Nephron progenitor cell (in vitro differentiated cells): Measurements from ENCODE around the gene KLHL35.

Source experiments
- DNase-seq: peaks from one replicate; pipeline ENCODE4 v3.0.0; 2021
- H3K27ac Mint-ChIP-seq: 2 replicates; pipeline ENCODE4 v1.8.0; 2021; ENCODE audit warnings: mild to moderate bottlenecking, moderate library complexity, mixed read lengths
- H3K27me3 Mint-ChIP-seq: 2 replicates; pipeline ENCODE4 v1.8.0; 2021; ENCODE audit warnings: mild to moderate bottlenecking, low read depth, mixed read lengths; ENCODE audit not compliant: poor library complexity
- H3K36me3 Mint-ChIP-seq: 2 replicates; pipeline ENCODE4 v1.8.0; 2021; ENCODE audit warnings: low read depth, mixed read lengths
- H3K4me1 Mint-ChIP-seq: 2 replicates; pipeline ENCODE4 v1.8.0; 2021; ENCODE audit warnings: mixed read lengths
- H3K4me3 Mint-ChIP-seq: 2 replicates; pipeline ENCODE4 v1.8.0; 2021; ENCODE audit warnings: mild to moderate bottlenecking, moderate library complexity, mixed read lengths
- H3K9me3 Mint-ChIP-seq: 2 replicates; pipeline ENCODE4 v1.8.0; 2021; ENCODE audit warnings: mild to moderate bottlenecking, moderate library complexity, mixed read lengths
- TF ChIP-seq, protein P1 (sequence below): fragments of 200-600 bp; sonication (generic); IDR thresholded peaks from 2 replicates; pipeline ENCODE4 v1.5.0; 2021; ENCODE audit warnings: antibody characterized with exemption

Gene KLHL35

DNA sequence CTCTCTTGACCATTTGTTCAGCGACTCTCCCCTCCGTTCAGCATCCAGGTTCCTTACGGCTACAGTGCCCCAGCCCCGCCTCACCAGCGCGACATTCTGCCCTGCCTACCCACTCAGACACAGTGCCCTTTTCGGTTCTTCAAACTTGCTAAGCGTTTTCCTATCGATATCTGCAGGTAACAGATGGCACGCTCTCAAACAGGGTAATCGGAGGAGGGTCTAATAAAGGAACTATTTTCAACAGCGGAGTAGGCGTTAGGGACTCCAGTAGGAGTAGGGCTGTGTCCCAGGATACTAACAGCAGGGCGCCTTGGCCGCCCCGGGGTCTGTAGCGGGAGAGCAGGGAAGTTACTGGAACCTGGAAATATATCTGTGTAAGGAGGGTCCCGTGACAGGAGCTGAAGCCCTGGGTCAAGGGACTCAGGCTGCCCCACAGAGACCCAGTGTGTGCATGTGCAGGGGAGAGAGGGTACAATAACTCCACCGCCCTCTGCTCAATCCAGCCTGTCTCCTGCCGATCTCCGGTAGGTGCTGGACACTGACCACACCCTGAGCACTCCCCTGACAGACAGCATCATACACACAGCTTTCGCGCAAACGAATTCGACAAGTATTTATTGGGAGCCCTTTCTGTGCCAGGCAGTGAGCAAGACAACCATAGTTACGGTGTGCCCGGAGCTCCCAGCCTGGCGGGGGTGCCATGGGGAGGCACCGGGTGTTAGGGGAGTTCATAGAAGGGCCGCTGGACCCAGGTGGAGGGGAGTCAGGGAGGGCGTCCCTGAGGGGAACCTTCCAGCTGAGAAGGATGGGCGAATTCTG is 2.1 kb downstream of the KLHL35 start:
- no peak for DNase-seq
- peaks cover 15% of the 10 kb centered on the region for H3K36me3 Mint-ChIP-seq
- H3K4me3 Mint-ChIP-seq, result peak overlapping the region; percentile 77
- H3K27me3 Mint-ChIP-seq, result peaks cover 91% of the 10 kb centered on the region
- H3K27ac Mint-ChIP-seq, result no peak overlapping the region
- H3K4me1 Mint-ChIP-seq, result peaks cover 26% of the 10 kb centered on the region
- TF ChIP-seq, protein P1, sequence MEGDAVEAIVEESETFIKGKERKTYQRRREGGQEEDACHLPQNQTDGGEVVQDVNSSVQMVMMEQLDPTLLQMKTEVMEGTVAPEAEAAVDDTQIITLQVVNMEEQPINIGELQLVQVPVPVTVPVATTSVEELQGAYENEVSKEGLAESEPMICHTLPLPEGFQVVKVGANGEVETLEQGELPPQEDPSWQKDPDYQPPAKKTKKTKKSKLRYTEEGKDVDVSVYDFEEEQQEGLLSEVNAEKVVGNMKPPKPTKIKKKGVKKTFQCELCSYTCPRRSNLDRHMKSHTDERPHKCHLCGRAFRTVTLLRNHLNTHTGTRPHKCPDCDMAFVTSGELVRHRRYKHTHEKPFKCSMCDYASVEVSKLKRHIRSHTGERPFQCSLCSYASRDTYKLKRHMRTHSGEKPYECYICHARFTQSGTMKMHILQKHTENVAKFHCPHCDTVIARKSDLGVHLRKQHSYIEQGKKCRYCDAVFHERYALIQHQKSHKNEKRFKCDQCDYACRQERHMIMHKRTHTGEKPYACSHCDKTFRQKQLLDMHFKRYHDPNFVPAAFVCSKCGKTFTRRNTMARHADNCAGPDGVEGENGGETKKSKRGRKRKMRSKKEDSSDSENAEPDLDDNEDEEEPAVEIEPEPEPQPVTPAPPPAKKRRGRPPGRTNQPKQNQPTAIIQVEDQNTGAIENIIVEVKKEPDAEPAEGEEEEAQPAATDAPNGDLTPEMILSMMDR, result no peak
- H3K9me3 Mint-ChIP-seq, result peaks cover 22% of the 10 kb centered on the region

DNA sequence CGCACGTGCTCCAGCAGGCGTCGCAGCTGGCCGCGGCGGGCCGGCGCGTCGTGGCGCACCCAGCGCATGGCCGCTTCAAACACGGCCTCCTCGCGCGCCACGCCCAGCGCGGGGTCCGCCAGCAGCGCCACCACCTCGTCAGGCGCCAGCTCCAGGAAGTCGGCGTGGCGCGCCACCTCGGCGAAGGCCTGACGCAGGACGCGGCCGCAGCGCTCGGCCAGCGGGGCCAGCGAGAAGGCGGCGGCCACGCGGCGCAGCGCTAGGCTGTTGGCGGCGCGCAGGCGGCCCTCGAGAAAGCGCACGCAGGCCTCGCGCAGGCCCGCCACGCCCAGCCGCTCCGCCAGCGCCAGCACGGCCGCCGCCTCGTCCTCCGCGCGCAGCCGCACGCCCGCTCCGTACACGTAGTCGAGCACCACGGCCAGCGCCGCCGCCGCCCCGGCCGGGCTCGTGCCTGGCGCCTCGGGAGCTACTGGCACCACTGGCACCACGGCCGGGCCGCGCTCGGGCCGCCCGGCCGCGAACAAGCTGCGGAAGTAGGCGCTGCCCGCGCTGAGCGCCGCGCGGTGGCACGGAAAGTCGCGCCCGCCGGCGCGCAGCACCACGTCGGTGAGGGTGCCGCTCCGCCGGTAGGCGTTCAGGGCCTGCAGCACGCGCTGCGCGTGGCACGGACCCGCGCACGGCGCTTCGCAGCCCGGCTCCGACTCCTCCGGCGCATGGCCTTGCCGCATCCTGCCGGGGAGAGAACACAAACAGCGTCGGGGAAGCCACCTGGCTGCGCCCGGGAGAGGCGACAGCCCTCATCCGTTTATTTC is 2.9 kb downstream of the KLHL35 start:
- peak; percentile 81 for DNase-seq
- peak overlapping the region; percentile 77 for H3K4me3 Mint-ChIP-seq
- H3K9me3 Mint-ChIP-seq, result peaks cover 22% of the 10 kb centered on the region
- peaks cover 26% of the 10 kb centered on the region for H3K4me1 Mint-ChIP-seq
- H3K27me3 Mint-ChIP-seq, result peaks cover 85% of the 10 kb centered on the region
- TF ChIP-seq, protein P1, result no peak
- peaks cover 15% of the 10 kb centered on the region for H3K36me3 Mint-ChIP-seq
- no peak overlapping the region for H3K27ac Mint-ChIP-seq

DNA sequence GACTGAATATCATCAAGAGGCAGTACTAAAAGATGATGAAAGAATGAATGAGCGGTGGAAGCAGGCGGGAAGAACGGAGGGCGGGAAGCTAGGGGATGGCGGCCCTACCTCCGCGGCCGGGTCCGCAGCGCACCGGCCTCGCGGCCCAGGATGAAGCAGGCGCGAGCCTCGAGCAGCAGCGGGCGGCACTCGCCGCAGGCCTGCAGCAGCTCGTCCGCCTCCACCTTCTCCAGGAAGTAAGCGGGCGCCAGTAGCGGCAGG is 3.4 kb downstream of the KLHL35 start:
- Mint-ChIP-seq H3K27me3 (peaks cover 82% of the 10 kb centered on the region), H3K4me3 (peak overlapping the region; percentile 76), H3K36me3 (peaks cover 21% of the 10 kb centered on the region), H3K27ac (no peak overlapping the region), H3K9me3 (peaks cover 22% of the 10 kb centered on the region), H3K4me1 (peaks cover 31% of the 10 kb centered on the region)
- no peak for DNase-seq
- TF ChIP-seq, protein P1, result no peak

DNA sequence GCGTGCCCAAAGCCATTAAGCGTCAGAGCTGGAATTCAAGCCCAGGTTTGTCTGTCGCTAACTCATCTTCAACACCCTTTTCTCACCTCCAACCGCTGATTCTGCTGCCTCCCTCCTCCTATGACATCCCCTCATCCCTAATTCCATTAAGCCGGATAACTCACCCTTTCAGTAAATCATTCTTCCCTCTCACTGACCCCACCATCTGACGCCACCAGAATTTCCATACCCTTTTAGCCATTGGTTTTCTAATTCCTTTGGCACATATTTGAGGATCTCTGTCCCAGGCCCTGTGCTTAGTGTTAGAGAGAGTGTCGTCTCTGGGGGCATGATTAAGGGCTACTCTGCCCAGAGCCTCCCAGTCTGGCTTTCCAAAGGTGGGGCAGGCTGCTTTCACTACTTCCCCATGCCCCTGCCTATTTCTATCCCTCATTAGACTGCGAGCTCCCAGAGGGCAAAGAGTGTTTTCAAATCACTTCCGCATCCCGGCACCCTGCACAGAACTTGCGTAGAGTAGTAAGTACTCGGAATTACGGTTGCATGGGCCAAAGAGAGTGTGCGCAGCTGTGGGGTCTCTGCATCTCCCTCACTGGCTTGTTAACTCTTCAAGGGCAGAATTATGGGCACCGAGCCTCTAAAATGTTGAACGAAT is 3.9 kb downstream of the KLHL35 start:
- Mint-ChIP-seq H3K36me3 (peaks cover 25% of the 10 kb centered on the region), H3K4me1 (peaks cover 36% of the 10 kb centered on the region), H3K27ac (no peak overlapping the region), H3K4me3 (peak overlapping the region; percentile 76), H3K27me3 (peaks cover 82% of the 10 kb centered on the region), H3K9me3 (peaks cover 22% of the 10 kb centered on the region)
- DNase-seq, result no peak
- TF ChIP-seq, protein P1, result no peak

DNA sequence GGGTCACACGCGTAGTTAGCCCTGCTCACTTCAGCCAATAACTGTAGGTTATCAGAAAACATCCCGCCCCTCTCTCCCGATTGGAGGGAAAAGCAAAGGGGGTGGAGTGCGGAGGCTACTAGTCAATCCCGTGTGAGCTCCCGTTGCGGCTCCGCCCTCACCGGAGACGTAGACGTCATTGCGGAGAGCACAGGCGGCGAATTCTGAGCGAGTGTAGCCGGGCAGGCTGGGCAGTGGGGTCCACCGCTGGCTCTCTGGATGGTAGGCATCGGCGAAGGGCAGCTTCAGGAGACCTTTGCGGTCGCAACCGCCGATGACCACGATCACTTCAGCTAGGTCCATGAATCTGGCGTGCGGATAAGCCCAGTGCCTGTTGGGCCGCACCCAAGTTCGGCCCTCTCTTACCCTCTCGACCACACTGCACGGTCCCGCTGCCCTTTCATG is 4.7 kb downstream of the KLHL35 start:
- Mint-ChIP-seq H3K4me1 (peaks cover 39% of the 10 kb centered on the region), H3K4me3 (peak overlapping the region; percentile 15), H3K36me3 (peaks cover 32% of the 10 kb centered on the region), H3K27me3 (peaks cover 74% of the 10 kb centered on the region), H3K27ac (no peak overlapping the region), H3K9me3 (peaks cover 22% of the 10 kb centered on the region)
- DNase-seq, result no peak
- TF ChIP-seq, protein P1, result no peak
